ENCODE results near the gene CARNS1.

The CARNS1 gene

DNA sequence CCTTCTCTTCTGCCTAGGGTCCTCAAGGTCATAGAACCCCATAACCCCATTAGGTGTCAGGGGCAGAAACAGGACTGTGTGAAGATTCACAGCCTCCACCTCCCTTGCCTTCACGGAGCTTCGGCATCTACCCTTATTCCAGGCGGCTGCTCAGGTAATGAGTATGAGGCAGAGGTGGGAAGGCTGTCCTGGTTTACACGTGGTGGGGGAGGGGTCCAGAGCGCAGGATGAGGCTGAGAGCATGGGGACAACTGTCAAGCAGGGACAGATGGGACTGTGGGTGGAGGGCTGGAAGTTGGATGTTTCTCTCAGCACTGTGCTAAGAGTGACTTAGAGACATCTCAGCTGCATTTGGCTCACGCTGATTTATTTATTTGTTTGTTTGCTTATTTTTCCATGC is 28.0 kb upstream of the CARNS1 start:
- no peaks in the 10 kb centered on the region for H3K27me3 Mint-ChIP-seq
- no peak overlapping the region for H3K27ac Mint-ChIP-seq
- no peaks in the 10 kb centered on the region for H3K9me3 Mint-ChIP-seq (ENCODE audit: low read depth)
- peaks cover 23% of the 10 kb centered on the region for H3K4me1 Mint-ChIP-seq (ENCODE audit: low read depth)
- no peak overlapping the region for H3K4me3 Mint-ChIP-seq
- H3K36me3 Mint-ChIP-seq: no peaks in the 10 kb centered on the region

DNA sequence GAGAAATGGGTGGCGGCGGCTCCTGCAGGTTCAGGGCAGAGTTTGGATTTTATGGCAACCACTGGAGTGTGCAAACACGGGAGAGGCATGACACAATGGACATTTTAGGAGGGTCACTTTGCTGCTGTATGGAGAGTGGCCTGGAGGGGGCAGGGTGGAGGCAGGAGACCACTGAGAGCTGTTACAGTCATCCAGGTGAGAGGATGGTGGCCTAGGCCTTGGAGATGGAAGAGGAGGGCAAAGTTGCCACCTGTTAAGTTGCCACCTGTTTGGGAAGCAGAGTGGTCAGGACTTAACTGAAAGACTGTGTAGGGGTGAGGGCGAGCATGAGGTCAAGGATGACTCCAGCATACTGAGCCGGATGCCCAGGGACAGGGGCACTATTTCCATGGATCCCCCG is 26.0 kb upstream of the CARNS1 start:
- Mint-ChIP-seq H3K27me3 (no peaks in the 10 kb centered on the region), H3K4me3 (peak overlapping the region; percentile 73), H3K27ac (peak overlapping the region; percentile 72), H3K9me3 (ENCODE audit: low read depth) (no peaks in the 10 kb centered on the region), H3K4me1 (ENCODE audit: low read depth) (peaks cover 32% of the 10 kb centered on the region), H3K36me3 (no peaks in the 10 kb centered on the region)

DNA sequence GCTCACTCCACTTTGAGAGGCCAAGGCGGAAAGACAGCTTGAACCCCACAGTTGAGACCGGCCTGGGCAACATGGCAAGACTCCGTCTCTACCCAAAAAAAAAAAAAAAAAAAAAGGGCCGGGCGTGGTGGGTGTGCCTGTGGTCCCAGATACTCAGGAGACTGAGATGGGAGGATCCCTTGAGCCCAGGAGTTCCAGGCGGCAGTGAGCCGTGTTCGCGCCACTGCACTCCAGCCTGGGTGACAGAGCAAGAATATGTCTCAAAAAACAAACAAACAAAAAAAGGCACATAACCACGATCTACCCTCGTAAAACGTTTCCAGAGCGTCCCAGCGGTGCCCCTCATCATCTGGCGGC is 24.6 kb upstream of the CARNS1 start:
- H3K4me1 Mint-ChIP-seq (ENCODE audit: low read depth): peaks cover 32% of the 10 kb centered on the region
- no peaks in the 10 kb centered on the region for H3K36me3 Mint-ChIP-seq
- no peaks in the 10 kb centered on the region for H3K27me3 Mint-ChIP-seq
- H3K27ac Mint-ChIP-seq: peak overlapping the region; percentile 87
- H3K4me3 Mint-ChIP-seq: peak overlapping the region; percentile 94
- H3K9me3 Mint-ChIP-seq (ENCODE audit: low read depth): no peaks in the 10 kb centered on the region

DNA sequence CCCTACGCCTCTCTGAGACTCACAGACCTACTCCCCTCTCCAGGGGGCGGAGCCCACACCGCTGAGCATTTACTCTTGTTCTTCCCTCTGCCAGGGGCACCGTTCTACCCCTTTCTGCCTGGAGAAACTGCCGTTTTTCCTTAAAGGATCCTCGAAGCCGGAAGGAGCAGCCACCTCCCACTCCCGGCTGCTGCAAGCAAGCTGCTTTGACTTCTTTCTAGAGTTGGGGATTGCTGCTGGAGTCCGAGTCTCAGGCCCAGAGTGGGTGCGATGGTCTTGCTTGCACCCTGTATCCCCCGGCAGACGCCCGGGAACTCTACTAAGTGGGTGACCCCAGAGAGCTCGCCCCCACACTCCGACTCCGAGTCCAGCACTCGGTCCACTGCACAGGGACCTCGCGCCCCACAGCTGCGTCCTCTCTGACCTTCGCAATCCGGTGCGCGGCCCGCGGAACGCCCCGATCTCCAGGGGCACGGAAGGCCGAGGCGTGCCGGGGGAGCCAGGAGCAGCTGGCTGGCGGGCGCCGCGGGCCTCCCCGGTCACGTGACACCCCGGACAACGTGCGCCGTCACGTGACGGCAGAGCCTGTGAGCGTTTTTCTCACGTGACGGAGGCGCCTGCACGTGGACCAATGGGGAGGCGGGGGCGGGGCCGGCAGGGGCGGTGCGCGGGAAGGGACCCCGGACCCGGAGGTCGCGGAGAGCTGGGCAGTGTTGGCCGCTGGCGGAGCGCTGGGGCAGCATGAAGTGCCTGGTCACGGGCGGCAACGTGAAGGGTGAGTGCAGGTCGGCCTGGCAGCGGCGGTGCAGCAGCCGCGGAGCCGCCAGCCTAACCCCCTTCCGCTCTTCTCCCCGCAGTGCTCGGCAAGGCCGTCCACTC is 23.9 kb upstream of the CARNS1 start, which contains the start of gene RAD9A:
Gene RAD9A (plus strand): TSS at position 683 of the 879 bp plus-strand sequence. CDS start 59 bp downstream, at position 742.
- H3K9me3 Mint-ChIP-seq (ENCODE audit: low read depth): no peaks in the 10 kb centered on the region
- H3K36me3 Mint-ChIP-seq: no peaks in the 10 kb centered on the region
- peaks cover 34% of the 10 kb centered on the region for H3K4me1 Mint-ChIP-seq (ENCODE audit: low read depth)
- H3K27me3 Mint-ChIP-seq: no peaks in the 10 kb centered on the region
- H3K4me3 Mint-ChIP-seq: peak within 1 kb of the TSS; percentile 94
- peak within 1 kb of the TSS; percentile 87 for H3K27ac Mint-ChIP-seq

DNA sequence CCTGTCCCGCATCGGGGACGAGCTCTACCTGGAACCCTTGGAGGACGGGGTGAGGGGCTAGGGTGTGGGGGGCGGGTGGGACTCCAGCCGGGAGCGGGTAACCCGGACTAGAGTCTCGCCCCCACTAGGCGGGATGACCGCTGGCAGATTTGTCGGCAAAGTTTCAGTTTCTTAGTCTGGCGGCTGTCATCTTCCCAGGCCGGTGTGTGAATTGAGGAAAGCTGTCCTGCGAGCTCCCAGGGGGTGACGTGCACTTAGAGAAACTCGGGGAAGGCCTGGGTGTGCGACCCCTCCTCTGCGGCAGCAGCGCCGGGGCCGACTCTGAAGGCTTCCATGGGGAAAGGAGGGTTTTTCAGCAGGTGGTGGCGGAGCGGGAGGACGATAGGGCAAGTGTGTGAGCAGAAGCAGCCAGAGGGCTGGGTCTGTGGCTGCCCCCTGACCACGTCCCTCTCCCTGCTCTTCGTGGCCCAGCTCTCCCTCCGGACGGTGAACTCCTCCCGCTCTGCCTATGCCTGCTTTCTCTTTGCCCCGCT is 23.2 kb upstream of the CARNS1 start:
- Mint-ChIP-seq H3K4me3 (peak overlapping the region; percentile 94), H3K27ac (peak overlapping the region; percentile 68), H3K36me3 (no peaks in the 10 kb centered on the region), H3K27me3 (no peaks in the 10 kb centered on the region), H3K4me1 (ENCODE audit: low read depth) (peaks cover 39% of the 10 kb centered on the region), H3K9me3 (ENCODE audit: low read depth) (no peaks in the 10 kb centered on the region)

DNA sequence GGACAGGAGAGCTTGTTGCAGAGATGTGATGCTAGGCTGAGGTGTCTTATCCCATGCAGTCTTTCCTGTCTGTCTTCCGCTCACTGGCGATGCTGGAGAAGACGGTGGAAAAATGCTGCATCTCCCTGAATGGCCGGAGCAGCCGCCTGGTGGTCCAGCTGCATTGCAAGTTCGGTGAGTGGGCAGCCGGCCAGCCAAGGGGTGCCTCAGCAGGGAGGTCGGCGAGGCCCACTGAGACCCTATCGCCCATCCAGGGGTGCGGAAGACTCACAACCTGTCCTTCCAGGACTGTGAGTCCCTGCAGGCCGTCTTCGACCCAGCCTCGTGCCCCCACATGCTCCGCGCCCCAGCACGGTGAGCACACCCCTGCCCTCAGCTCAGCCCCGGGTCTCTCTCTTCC is 22.0 kb upstream of the CARNS1 start:
- H3K36me3 Mint-ChIP-seq: no peaks in the 10 kb centered on the region
- H3K27ac Mint-ChIP-seq: no peak overlapping the region
- H3K4me1 Mint-ChIP-seq (ENCODE audit: low read depth): peaks cover 48% of the 10 kb centered on the region
- H3K4me3 Mint-ChIP-seq: peak overlapping the region; percentile 94
- H3K9me3 Mint-ChIP-seq (ENCODE audit: low read depth): no peaks in the 10 kb centered on the region
- H3K27me3 Mint-ChIP-seq: no peaks in the 10 kb centered on the region

DNA sequence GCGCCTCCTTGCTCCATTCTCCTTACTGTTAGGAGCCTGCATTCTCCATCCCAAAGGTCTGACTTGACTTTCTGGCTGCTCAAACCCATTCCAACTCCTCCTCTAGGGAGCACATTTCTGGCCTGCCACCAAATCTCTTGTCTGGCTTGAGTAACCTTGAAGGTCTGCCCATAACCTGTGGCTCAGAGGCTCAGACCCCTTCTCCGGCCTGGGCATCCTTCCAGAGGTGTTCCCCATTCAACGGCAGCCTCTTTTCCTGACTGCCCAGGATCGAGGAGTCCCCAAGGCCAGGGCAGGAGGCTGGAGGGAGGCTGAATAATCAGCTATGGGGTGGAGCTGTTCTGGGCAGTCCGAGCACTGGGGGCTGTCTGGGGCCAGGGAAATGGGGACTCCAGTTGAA is 21.5 kb upstream of the CARNS1 start:
- Mint-ChIP-seq H3K4me3 (peak overlapping the region; percentile 67), H3K36me3 (no peaks in the 10 kb centered on the region), H3K4me1 (ENCODE audit: low read depth) (peaks cover 47% of the 10 kb centered on the region), H3K9me3 (ENCODE audit: low read depth) (no peaks in the 10 kb centered on the region), H3K27ac (peak overlapping the region; percentile 30), H3K27me3 (no peaks in the 10 kb centered on the region)

DNA sequence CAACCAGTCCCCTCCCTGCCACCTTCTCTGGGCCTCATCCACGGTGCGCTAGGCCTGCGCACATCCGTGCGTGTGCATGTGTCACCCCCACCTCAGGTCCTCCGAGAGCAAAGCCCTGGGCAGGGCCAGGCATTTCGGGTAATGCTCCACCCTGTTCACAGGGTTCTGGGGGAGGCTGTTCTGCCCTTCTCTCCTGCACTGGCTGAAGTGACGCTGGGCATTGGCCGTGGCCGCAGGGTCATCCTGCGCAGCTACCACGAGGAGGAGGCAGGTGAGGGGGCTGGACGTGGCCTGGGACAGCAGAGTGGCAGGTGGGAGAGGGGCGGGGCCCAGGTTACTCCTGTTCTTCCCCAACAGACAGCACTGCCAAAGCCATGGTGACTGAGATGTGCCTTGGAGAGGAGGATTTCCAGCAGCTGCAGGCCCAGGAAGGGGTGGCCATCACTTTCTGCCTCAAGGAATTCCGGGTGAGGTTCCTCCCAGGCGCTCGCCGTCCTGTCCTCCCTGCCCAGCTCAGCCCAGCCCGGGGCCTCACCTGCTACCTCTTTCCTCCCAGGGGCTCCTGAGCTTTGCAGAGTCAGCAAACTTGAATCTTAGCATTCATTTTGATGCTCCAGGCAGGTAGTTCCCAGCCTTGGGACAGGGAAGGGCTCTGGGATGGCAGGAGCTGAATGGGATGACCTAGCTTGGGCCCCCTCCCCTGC is 19.8 kb upstream of the CARNS1 start:
- no peaks in the 10 kb centered on the region for H3K36me3 Mint-ChIP-seq
- H3K4me1 Mint-ChIP-seq (ENCODE audit: low read depth): peaks cover 51% of the 10 kb centered on the region
- H3K9me3 Mint-ChIP-seq (ENCODE audit: low read depth): no peaks in the 10 kb centered on the region
- no peaks in the 10 kb centered on the region for H3K27me3 Mint-ChIP-seq
- no peak overlapping the region for H3K27ac Mint-ChIP-seq
- no peak overlapping the region for H3K4me3 Mint-ChIP-seq

DNA sequence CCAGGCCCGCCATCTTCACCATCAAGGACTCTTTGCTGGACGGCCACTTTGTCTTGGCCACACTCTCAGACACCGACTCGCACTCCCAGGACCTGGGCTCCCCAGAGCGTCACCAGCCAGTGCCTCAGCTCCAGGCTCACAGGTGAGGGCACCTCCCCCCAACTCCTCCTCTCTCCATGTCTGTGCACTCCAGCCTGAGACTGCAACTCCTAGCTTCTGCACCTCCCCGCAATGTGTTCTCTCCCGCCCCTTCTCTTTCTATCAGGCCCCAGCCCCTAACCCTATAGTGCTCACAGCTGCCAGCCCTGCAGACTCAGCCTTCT is 19.3 kb upstream of the CARNS1 start:
- H3K4me3 Mint-ChIP-seq: peak overlapping the region; percentile 32
- no peaks in the 10 kb centered on the region for H3K27me3 Mint-ChIP-seq
- peaks cover 47% of the 10 kb centered on the region for H3K4me1 Mint-ChIP-seq (ENCODE audit: low read depth)
- no peaks in the 10 kb centered on the region for H3K36me3 Mint-ChIP-seq
- H3K27ac Mint-ChIP-seq: no peak overlapping the region
- H3K9me3 Mint-ChIP-seq (ENCODE audit: low read depth): no peaks in the 10 kb centered on the region

DNA sequence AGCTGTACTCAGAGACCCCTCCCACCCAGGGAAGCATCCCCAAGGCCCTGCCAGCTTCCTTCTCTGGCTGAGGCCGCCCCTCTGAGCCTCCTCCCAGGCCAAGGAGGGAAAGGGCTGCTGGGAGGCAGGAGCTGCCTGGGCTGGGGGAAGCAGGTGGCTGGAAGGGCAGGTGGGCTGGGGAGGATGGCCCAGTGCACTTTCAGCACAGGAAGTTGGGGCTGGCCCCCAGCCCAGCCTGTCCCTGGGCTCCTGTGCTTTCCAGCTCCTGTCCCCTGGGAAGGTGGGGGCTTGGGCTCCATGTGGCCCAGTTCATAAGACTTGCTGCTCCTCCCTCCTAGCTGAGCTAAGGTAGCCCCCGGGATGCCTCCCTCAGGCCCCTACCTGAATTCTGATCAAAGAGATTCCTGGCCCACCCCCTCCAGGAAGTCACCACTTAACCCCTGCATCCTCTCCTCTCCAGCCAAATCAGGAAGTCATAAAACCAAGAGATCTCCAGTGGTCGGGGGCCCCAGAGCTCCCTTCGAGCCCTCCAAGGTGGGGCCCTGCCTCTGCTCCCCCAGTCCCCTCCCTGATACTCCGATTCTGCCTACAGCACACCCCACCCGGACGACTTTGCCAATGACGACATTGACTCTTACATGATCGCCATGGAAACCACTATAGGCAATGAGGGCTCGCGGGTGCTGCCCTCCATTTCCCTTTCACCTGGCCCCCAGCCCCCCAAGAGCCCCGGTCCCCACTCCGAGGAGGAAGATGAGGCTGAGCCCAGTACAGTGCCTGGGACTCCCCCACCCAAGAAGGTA is 18.7 kb upstream of the CARNS1 start:
- H3K36me3 Mint-ChIP-seq: no peaks in the 10 kb centered on the region
- H3K27me3 Mint-ChIP-seq: no peaks in the 10 kb centered on the region
- H3K4me1 Mint-ChIP-seq (ENCODE audit: low read depth): peaks cover 46% of the 10 kb centered on the region
- peak overlapping the region; percentile 87 for H3K27ac Mint-ChIP-seq
- peak overlapping the region; percentile 40 for H3K4me3 Mint-ChIP-seq
- no peaks in the 10 kb centered on the region for H3K9me3 Mint-ChIP-seq (ENCODE audit: low read depth)

DNA sequence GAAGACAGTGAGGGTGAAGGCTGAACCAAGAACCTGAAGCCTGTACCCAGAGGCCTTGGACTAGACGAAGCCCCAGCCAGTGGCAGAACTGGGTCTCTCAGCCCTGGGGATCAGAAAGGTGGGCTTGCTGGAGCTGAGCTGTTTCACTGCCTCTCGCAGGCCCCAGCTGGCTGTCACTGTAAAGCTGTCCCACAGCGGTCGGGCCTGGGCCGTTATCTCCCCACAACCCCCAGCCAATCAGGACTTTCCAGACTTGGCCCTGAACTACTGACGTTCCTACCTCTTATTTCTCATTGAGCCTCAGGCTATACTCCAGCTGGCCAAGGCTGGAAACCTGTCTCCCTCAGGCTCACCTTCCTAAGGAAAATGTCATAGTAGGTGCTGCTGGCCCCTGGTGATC is 17.9 kb upstream of the CARNS1 start:
- Mint-ChIP-seq H3K4me1 (ENCODE audit: low read depth) (peaks cover 46% of the 10 kb centered on the region), H3K9me3 (ENCODE audit: low read depth) (no peaks in the 10 kb centered on the region), H3K27me3 (no peaks in the 10 kb centered on the region), H3K4me3 (peak overlapping the region; percentile 49), H3K36me3 (no peaks in the 10 kb centered on the region), H3K27ac (peak overlapping the region; percentile 61)

DNA sequence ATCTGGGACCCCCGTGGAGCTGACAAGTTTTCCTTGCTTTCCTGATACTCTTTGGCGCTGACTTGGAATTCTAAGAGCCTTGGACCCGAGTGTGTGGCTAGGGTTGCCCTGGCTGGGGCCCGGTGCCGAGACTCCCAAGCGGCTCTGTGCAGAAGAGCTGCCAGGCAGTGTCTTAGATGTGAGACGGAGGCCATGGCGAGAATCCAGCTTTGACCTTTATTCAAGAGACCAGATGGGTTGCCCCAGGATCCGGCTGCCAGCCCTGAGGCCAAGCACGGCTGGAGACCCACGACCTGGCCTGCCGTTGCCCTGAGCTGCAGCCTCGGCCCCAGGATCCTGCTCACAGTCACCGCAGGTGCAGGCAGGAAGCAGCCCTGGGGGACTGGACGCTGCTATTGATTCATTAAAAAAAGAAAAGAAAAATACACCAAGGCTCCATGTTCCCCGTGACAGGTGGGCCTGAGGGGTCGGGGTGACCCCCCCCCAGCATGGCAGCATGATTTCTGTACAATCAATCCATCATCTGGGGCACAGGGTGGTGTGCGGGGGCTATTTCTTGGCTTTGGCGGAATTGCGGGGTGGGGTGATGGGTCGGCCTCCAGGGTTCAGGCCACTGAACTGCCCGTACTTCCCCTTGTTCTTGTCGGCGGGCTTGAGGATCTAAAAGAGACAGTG is 17.4 kb upstream of the CARNS1 start:
- H3K27ac Mint-ChIP-seq: peak overlapping the region; percentile 61
- H3K9me3 Mint-ChIP-seq (ENCODE audit: low read depth): no peaks in the 10 kb centered on the region
- H3K36me3 Mint-ChIP-seq: no peaks in the 10 kb centered on the region
- peak overlapping the region; percentile 49 for H3K4me3 Mint-ChIP-seq
- H3K4me1 Mint-ChIP-seq (ENCODE audit: low read depth): peaks cover 46% of the 10 kb centered on the region
- no peaks in the 10 kb centered on the region for H3K27me3 Mint-ChIP-seq

DNA sequence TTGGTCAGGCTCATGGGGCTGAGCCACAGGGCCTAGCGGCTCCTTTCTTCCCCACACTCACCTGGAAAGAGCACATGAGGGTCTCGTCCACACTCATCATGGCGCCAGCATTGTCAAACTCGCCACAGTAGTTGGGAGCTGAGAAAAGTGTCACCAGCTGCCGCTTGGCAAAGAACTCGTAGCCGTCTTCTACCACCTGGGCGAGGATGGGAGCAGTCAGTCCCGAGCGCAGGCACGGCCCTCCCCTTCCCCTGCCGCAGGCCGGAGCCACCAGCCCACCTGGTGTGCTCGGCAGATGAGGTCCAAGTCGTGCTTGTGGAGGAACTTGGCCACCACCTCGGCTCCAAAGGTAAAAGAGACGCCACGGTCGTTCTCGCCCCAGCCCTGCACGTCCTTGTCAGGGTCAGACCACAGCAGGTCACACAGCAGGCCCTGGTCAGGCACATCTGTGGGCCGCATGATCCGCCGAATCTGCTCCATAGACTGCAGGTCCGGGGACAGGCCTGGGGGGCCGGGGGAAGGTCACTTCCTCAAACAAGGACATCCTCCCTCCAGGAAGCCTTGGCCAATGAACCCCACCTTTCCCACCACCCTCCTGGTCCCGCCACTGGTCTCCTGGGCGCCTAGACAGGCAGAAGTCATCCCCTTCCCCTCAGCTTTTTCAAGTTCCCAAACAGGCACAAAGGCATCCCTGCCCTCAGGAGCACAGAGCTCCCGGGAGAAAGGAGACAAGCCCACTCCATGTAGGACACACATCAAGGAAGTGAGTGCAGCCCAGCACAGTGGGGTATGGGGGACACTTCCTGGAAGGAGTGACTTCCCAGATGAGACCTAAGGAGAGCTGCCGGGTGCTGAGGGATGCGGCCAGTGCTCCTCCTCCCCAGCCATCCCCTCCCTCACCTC is 16.6 kb upstream of the CARNS1 start:
- Mint-ChIP-seq H3K4me1 (ENCODE audit: low read depth) (peaks cover 46% of the 10 kb centered on the region), H3K36me3 (no peaks in the 10 kb centered on the region), H3K9me3 (ENCODE audit: low read depth) (no peaks in the 10 kb centered on the region), H3K27me3 (no peaks in the 10 kb centered on the region), H3K4me3 (peak overlapping the region; percentile 46), H3K27ac (no peak overlapping the region)

Data from activated naive CD8-positive, alpha-beta T cell (primary cell).